ENCODE data around the gene RSPH6A.

The RSPH6A gene

GRCh38 chr19:45764475-45764874 lies 50.6 kb downstream of the RSPH6A start:
- in situ Hi-C loops (cut with MboI; ENCODE audit: low pct_unique_long_range_greater_than_20kb, low sequenced_read_pairs, unreplicated experiment): no loop called here
- no peak for DNase-seq (ENCODE audit: low spot score)
- no peak for TF ChIP-seq CTCF (IDR thresholded peaks at IDR 0.05; ENCODE audit: extremely low read depth, insufficient read depth, missing control alignments)

GRCh38 chr19:45763691-45764294 lies 51.3 kb downstream of the RSPH6A start:
- TF ChIP-seq CTCF (IDR thresholded peaks at IDR 0.05; ENCODE audit: extremely low read depth, insufficient read depth, missing control alignments): no peak
- no peak for DNase-seq (ENCODE audit: low spot score)
- in situ Hi-C loops (cut with MboI; ENCODE audit: low pct_unique_long_range_greater_than_20kb, low sequenced_read_pairs, unreplicated experiment): no loop called here

DNA sequence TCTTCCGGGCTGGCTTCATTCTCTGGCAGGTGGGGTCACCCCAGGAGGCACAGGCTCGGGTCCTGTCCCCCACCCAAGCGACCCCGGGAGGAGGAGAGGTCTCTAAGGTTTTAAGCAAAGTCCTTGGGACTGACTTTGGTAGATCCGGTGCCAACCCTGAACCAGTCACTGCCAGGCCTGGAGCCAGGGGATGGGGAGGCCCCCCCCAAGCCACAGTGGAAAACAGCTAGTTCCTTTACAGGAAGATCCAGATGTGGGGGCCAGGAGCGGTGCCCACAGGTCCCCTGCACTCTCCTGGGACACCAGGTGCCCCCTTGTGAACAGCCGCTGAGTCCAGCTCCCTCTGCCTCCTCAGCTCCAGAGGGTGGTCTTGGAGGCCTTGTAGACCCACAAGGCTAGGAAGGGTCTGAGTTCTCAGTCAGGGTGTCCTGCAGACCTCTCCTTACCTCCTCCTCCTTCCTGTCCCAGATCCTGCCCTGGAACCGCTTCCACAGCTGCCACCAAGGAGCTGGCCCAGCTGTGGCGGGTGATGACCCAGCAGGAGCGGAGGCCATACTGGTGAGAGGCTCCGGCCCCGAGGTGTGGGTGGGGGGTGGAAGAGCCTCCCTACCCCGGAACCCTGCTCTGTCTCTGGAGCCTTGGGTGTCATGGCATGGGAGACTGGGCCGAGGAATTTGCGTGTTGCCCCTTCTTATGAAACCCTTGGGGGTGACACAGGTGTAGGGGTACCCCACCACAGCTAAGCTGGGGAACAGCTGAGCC lies 52.1 kb downstream of the RSPH6A start:
- in situ Hi-C loops (cut with MboI; ENCODE audit: low pct_unique_long_range_greater_than_20kb, low sequenced_read_pairs, unreplicated experiment): no loop called here
- TF ChIP-seq CTCF (IDR thresholded peaks at IDR 0.05; ENCODE audit: extremely low read depth, insufficient read depth, missing control alignments): no peak
- DNase-seq (ENCODE audit: low spot score): no peak

GRCh38 chr19:45761714-45762113 lies 53.4 kb downstream of the RSPH6A start:
- no peak for TF ChIP-seq CTCF (IDR thresholded peaks at IDR 0.05; ENCODE audit: extremely low read depth, insufficient read depth, missing control alignments)
- in situ Hi-C loops (cut with MboI; ENCODE audit: low pct_unique_long_range_greater_than_20kb, low sequenced_read_pairs, unreplicated experiment): no loop called here
- no peak for DNase-seq (ENCODE audit: low spot score)

DNA sequence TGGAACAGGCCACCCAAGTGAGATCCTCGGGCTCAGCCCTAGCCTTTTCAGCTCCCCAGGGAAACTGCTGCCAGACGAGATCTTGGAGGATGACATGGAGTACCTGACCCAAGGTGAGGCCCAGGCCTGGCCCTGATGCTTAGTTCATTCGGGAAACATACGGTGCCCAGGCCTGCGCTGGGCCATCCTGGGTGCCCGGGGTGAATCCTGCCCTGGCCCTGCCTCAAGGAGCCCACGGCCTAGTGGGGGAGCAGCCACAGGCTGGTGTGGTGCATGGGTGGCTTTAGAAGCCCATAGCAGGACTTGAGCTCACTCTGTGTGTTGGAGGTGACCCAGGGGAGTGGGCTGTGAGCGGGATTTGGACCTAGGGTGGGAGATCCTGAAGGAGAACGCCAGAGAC lies 56.2 kb downstream of the RSPH6A start:
- in situ Hi-C loops (cut with MboI; ENCODE audit: low pct_unique_long_range_greater_than_20kb, low sequenced_read_pairs, unreplicated experiment): no loop called here
- no peak for TF ChIP-seq CTCF (IDR thresholded peaks at IDR 0.05; ENCODE audit: extremely low read depth, insufficient read depth, missing control alignments)
- no peak for DNase-seq (ENCODE audit: low spot score)

DNA sequence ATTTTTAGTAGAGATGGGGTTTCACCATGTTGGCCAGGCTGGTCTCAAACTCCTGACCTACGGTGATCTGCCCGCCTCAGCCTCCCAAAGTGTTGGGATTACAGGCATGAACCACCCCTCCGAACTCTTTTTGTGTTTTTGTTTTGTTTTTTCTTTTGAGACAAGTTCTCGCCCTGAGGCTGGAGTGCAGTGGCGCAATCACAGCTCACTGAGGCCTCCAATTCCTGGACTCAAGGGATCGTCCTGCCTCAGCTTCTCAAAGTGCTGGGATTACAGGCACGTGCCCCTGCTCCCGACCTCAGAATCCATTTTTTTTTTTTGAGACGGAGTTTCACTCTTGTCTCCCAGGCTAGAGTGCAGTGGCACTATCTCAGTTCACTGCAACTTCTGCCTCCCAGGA lies 57.4 kb downstream of the RSPH6A start:
- TF ChIP-seq CTCF (IDR thresholded peaks at IDR 0.05; ENCODE audit: extremely low read depth, insufficient read depth, missing control alignments): no peak
- in situ Hi-C loops (cut with MboI; ENCODE audit: low pct_unique_long_range_greater_than_20kb, low sequenced_read_pairs, unreplicated experiment): no loop called here
- no peak for DNase-seq (ENCODE audit: low spot score)

Data from GM13977 (cell line).